Subcutaneous abdominal adipose tissue (tissue), 5 donors: ENCODE results near the gene ZNRF1.
A peak's percentile ranks its signal among the peaks of the same experiment; 100 is the strongest.

Experiments used
- H3K27ac ChIP-seq: one replicate; pipeline ENCODE4 v1.7.0; 2013; ENCODE audit warnings: low read depth, mild to moderate bottlenecking, inconsistent platforms, low read length, moderate library complexity
- H3K27me3 ChIP-seq, 5 donors: one replicate each; pipeline ENCODE4 v1.7.0; 2013; ENCODE audit warnings: low read length in 5 of 5, inconsistent platforms in 1 of 5; ENCODE audit not compliant: control insufficient read depth in 5 of 5, insufficient read depth in 4 of 5
- H3K36me3 ChIP-seq, 5 donors: one replicate each; pipeline ENCODE4 v1.7.0; 2013; ENCODE audit warnings: low read length in 5 of 5; ENCODE audit not compliant: control insufficient read depth in 5 of 5, insufficient read depth in 5 of 5
- H3K4me1 ChIP-seq, 5 donors: one replicate each; pipeline ENCODE4 v1.7.0; 2013; ENCODE audit warnings: low read length in 5 of 5, mild to moderate bottlenecking in 3 of 5, moderate library complexity in 1 of 5; ENCODE audit not compliant: control insufficient read depth in 5 of 5, insufficient read depth in 5 of 5
- H3K4me3 ChIP-seq, 5 donors: one replicate each; pipeline ENCODE4 v1.7.0; 2013; ENCODE audit warnings: low read length in 5 of 5, low read depth in 1 of 5
- H3K9ac ChIP-seq, 5 donors: one replicate each; pipeline ENCODE4 v1.7.0; 2013; ENCODE audit warnings: low read length in 5 of 5, mild to moderate bottlenecking in 4 of 5, moderate library complexity in 3 of 5
- H3K9me3 ChIP-seq, 5 donors: one replicate each; pipeline ENCODE4 v1.7.0; 2013; ENCODE audit warnings: low read length in 5 of 5; ENCODE audit not compliant: control insufficient read depth in 5 of 5
- donor health status: healthy.
- donor health status: healthy.
- donor health status: healthy.
- donor health status: healthy.
- donor health status: healthy.

ZNRF1 gene

GRCh38 chr16:75035410-75035968 is 36.7 kb downstream of the ZNRF1 start:
- Histone ChIP-seq H3K4me1 (no peaks in the 10 kb centered on the region), H3K9me3 (peaks cover 2 to 14% (median 13%) of the 10 kb centered on the region in 5 donors), H3K27ac (no peak overlapping the region), H3K27me3 (no peaks in the 10 kb centered on the region), H3K9ac (no peak overlapping the region), H3K4me3 (no peak overlapping the region), H3K36me3 (no peaks in the 10 kb centered on the region)

- Histone ChIP-seq H3K27ac (no peak overlapping the region), H3K4me3 (peak overlapping the region in 1 of 5 donors; percentile 11), H3K4me1 (peaks cover 0 to 8% (median 7%) of the 10 kb centered on the region in 5 donors), H3K9me3 (peaks cover 2 to 14% (median 13%) of the 10 kb centered on the region in 5 donors), H3K9ac (no peak overlapping the region), H3K36me3 (no peaks in the 10 kb centered on the region), H3K27me3 (no peaks in the 10 kb centered on the region)
Observed at GRCh38 chr16:75038036-75038858, 39.4 kb downstream of the ZNRF1 start.

- H3K36me3 ChIP-seq: no peaks in the 10 kb centered on the region
- no peak overlapping the region for H3K9ac ChIP-seq
- H3K4me3 ChIP-seq: no peak overlapping the region
Observed at GRCh38 chr16:75039941-75040340, 41.1 kb downstream of the ZNRF1 start.

GRCh38 chr16:75042426-75043174 is 43.8 kb downstream of the ZNRF1 start:
- Histone ChIP-seq H3K36me3 (no peaks in the 10 kb centered on the region), H3K9me3 (peaks cover 2 to 13% (median 9%) of the 10 kb centered on the region in 5 donors), H3K27ac (no peak overlapping the region), H3K4me1 (peaks cover 5 to 29% (median 22%) of the 10 kb centered on the region in 5 donors), H3K9ac (no peak overlapping the region), H3K4me3 (no peak overlapping the region), H3K27me3 (no peaks in the 10 kb centered on the region)

More at GRCh38 chr16:75039941-75040340, 41.1 kb downstream of the ZNRF1 start:
- Histone ChIP-seq H3K27ac (no peak overlapping the region), H3K4me1 (peaks cover 0 to 20% (median 16%) of the 10 kb centered on the region in 5 donors), H3K27me3 (no peaks in the 10 kb centered on the region), H3K9me3 (peaks cover 2 to 14% (median 13%) of the 10 kb centered on the region in 5 donors)

- Histone ChIP-seq H3K36me3 (no peaks in the 10 kb centered on the region), H3K4me3 (no peak overlapping the region), H3K27ac (peak overlapping the region; percentile 3), H3K27me3 (no peaks in the 10 kb centered on the region), H3K4me1 (peaks cover 5 to 29% (median 24%) of the 10 kb centered on the region in 5 donors), H3K9ac (no peak overlapping the region), H3K9me3 (peaks cover 0 to 5% (median 1%) of the 10 kb centered on the region in 5 donors)
Observed at GRCh38 chr16:75043175-75043895, 44.5 kb downstream of the ZNRF1 start.

- no peaks in the 10 kb centered on the region for H3K27me3 ChIP-seq
- peaks cover 5 to 33% (median 29%) of the 10 kb centered on the region in 5 donors for H3K4me1 ChIP-seq
- no peaks in the 10 kb centered on the region for H3K9me3 ChIP-seq
- no peak overlapping the region for H3K4me3 ChIP-seq
- H3K9ac ChIP-seq: no peak overlapping the region
- H3K36me3 ChIP-seq: no peaks in the 10 kb centered on the region
- H3K27ac ChIP-seq: peak overlapping the region; percentile 4
Observed at GRCh38 chr16:75044800-75045361, 46.1 kb downstream of the ZNRF1 start.

- peaks cover 5 to 33% (median 29%) of the 10 kb centered on the region in 5 donors for H3K4me1 ChIP-seq
- no peaks in the 10 kb centered on the region for H3K27me3 ChIP-seq
- H3K36me3 ChIP-seq: no peaks in the 10 kb centered on the region
- H3K9ac ChIP-seq: no peak overlapping the region
- H3K9me3 ChIP-seq: no peaks in the 10 kb centered on the region
- peak overlapping the region; percentile 4 for H3K27ac ChIP-seq
- H3K4me3 ChIP-seq: no peak overlapping the region
Observed at GRCh38 chr16:75045424-75045823, 46.6 kb downstream of the ZNRF1 start.

GRCh38 chr16:75048054-75048453 is 49.2 kb downstream of the ZNRF1 start:
- Histone ChIP-seq H3K4me1 (peaks cover 5 to 34% (median 24%) of the 10 kb centered on the region in 5 donors), H3K27ac (no peak overlapping the region), H3K36me3 (no peaks in the 10 kb centered on the region), H3K9me3 (no peaks in the 10 kb centered on the region), H3K4me3 (no peak overlapping the region), H3K9ac (no peak overlapping the region), H3K27me3 (no peaks in the 10 kb centered on the region)

- Histone ChIP-seq H3K27ac (no peak overlapping the region), H3K9me3 (no peaks in the 10 kb centered on the region), H3K9ac (no peak overlapping the region)
Observed at GRCh38 chr16:75048530-75048929, 49.7 kb downstream of the ZNRF1 start.

More at GRCh38 chr16:75048530-75048929, 49.7 kb downstream of the ZNRF1 start:
- Histone ChIP-seq H3K36me3 (no peaks in the 10 kb centered on the region), H3K4me3 (no peak overlapping the region), H3K4me1 (peaks cover 5 to 30% (median 20%) of the 10 kb centered on the region in 5 donors), H3K27me3 (no peaks in the 10 kb centered on the region)
